SK-N-MC (cell line): ENCODE measurements around the gene EIF2D.

Experiments
- EZH2 ChIP-seq: fragments of 200-600 bp; sonication (generic); IDR thresholded peaks from one replicate; pipeline ENCODE4 v1.6.1; 2017; ENCODE audit warnings: antibody characterized with exemption
- POLR2AphosphoS5 ChIP-seq: IDR thresholded peaks from 2 replicates; pipeline ENCODE4 v1.6.1; 2012; ENCODE audit warnings: mild to moderate bottlenecking, low read depth, low read length, borderline replicate concordance

DNA sequence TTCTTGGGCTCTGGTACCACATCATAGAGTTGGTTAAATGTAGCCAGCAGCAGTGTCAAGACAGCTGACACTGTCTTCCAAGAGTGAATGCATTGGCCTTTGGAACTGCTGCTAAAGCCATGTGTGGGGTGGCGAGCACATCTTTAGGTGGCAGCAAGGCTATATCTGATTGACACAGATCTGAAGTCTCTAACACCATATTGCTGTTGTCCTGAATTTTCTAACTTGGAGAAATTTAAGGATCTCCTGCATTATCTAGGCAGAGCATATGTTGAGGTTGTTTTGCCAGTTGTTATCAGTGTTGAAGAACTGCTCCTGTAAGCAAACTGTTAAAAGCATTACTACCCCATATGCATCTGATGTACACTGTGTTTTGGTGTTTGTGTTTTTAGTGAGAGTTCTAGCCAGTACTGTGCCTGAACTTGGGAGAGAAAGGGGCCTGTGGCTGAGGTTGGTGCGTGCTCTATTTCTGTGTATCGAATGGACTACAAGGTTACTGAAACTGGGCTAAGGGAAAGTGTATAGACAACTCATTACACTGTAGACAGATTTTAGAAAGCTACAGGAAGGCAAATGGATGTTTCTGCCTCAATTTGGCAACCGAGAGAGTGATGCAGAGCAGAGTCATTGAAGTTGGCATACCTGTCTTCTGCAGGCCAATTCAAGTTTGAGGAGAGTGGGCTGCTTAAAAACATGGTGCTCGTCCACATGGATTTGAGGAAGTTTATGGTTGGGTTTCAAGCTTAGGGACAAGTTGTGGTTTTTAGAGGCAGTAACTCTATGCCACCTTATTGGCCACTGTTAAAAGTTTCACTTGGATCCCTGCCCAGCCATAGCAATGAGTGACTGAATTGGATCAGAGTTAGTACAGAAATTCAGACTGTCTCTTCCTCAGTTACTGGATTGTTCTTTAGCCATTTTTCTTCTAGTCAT lies 40.0 kb upstream of the EIF2D start:
- TF ChIP-seq EZH2 = no peak
- TF ChIP-seq POLR2AphosphoS5 = no peak
